Midbrain (tissue), 1 donor: ENCODE measurements around the gene PRKAG2.

ENCODE experiments used
- DNase-seq: peaks from one replicate; lab custom pipeline; 2025; lab: John Stamatoyannopoulos, UW

Gene PRKAG2

GRCh38 chr7:151900986-151901621 is 24.2 kb upstream of the PRKAG2 start:
- DNase-seq = no peak

DNA sequence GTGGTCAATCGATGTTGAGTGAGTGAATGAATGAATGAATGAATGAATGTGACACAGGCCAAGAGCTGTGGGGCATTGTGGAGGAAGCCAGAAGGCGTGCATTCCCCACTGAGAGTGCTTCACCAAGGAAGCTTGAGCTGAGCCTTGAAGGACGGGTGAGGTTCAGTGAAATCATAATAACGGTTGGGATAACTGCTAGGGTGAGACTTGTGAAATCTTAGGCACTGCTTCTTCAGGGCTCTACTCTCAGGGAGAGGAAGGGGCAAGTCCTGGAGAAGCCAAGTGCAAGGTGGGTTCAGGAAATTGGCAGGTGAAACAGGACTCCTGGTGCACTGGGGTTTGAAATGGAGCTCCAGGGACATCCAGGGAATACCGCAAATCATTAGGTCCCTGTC is 23.7 kb upstream of the PRKAG2 start:
- DNase-seq = no peak

GRCh38 chr7:151899513-151900360 is 22.8 kb upstream of the PRKAG2 start:
- no peak for DNase-seq

GRCh38 chr7:151897951-151898686 is 21.2 kb upstream of the PRKAG2 start:
- DNase-seq = no peak

GRCh38 chr7:151897161-151897731 is 20.3 kb upstream of the PRKAG2 start:
- no peak for DNase-seq

- no peak for DNase-seq
These were observed 19.6 kb upstream of the PRKAG2 start for GRCh38 chr7:151896486-151896885.

- no peak for DNase-seq
These were observed 19.2 kb upstream of the PRKAG2 start for GRCh38 chr7:151896086-151896485.

DNA sequence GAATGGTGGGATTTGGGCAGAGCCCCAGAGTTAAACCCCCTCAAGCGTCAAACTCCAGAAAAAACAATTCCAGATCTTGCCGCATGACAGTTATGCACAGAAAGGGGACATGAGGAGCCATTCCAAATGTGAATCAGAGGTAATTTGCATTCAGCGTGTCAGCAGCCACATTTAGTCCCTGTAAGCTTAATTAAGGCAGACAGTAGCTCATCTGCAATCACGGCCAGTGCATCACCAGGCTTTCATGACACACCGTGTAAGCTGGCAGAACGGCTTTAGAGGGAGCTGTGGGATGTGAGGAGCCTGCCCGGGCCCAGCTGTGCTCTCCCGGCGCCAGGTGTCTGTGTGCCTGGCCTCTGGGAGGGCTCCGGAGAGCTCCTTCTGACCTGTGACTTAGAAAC is 18.7 kb upstream of the PRKAG2 start:
- no peak for DNase-seq

DNA sequence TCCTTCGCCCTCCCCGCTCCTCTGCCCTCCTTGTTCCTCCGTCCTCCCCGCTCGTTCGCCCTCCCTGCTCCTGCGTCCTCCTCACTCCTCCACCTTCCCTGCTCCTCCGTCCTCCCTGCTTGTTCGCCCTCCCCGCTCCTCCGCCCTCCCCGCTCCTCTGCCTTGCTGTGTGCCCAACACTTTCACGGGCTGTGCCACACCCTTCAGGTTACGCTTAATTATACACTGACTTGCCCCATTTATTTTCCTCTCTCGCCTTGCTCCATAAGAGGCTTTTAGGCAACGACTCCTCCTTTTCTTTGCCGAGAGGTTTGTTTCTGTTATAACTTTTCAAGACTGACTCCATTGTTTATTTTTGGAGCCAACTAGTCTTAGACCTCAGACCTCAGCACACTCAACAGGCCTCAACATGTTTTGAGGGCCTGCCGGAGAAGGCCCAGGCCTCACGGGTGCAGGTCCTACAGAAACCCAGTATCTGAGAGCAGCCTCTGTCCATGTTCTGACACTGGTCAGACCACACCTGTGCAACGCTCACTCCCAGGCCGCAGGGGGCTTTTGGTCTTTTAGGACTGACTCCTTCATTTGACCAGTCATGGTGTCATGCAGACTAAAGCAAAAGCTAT is 18.2 kb upstream of the PRKAG2 start:
- no peak for DNase-seq

DNA sequence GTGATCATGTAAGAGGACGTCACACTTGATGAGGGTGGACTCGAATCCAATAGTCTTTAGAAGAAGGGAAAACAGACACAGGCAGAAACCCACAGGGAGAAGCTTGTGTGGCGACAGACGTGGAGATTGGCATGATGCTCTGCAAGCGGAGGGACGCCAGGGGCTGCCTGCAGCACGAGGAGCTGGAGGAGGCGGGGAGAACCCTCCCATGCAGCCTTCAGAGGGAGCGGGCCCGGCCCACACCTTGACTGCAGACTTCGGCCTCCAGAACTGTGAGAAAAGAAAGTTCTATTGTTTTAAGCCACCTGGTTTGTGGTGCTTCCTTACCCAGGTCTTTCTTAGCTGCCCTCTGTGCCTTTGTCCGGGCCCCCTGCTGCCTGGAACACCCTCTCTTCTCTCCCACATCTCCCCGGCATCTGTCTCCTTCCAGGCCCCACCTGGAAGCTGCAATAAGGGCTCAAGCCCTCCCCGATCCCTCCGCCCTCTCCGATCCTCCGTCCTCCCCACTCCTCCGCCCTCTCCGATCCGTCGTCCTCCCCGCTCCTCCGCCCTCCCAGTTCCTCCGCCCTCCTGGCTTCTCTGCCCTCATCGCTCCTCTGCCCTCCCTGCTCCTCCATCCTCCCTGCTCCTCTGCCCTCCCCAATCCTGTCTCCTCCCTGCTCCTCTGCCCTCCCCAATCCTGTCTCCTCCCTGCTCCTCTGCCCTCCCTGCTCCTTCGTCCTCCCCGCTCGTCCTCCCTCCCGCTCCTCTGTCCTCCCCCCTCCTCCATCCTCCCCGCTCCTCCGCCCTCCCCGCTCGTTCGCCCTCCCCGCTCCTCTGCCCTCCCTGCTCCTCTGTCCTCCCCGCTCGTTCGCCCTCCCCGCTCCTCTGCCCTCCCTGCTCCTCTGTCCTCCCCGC is 17.4 kb upstream of the PRKAG2 start:
- no peak for DNase-seq

- no peak for DNase-seq
These were observed 16.5 kb upstream of the PRKAG2 start for GRCh38 chr7:151893405-151893923.

GRCh38 chr7:151891753-151892152 is 14.8 kb upstream of the PRKAG2 start:
- no peak for DNase-seq

DNA sequence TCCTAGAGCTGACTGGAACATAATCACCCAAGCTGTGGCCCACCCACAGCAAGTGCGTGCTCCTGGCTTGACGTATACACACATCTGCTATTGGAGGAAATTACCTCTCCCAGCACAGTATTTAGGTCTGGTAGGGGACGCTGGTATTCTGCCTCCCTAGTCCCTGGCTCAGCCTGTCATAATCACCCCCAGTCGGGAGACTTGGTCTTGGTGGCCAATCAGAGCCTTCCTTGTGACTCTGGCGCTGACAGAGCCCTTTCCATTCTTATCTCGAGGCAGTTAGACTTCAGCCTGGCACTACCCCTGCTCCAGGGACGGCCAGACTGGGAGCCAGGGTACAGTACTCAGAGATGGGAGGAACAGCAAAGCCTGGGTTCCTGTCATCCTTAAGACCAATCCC is 14.3 kb upstream of the PRKAG2 start:
- no peak for DNase-seq

DNA sequence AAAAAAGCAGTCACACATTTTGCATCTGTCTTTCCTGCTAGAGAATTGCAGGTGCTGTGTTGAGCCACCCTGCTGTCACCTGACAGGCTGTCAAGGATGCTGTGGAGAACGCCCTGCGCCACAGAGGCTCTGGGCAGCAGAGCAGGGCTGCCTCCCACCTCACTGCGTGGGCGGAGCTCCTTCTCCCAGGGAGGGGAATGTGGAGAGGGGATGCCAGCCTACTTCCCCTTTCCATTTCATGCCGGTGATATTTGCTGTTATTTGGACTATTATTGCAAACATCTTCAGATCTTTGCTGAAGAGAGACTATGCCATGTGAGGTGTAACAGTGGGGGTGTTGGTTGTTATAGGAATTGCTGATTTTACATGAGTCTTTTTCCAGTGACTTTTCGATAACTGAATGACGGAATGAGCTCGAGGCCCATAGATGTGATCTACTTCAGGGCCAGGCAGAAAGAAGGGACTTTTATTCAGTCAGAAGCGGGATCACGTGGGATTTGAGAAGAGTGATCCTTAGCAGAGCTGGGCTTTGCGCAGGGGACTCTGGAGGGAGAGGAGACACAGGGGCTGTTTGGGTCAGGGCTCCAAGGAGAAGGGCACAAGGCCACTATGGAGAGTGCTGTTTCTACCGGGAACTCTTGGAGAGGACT is 13.6 kb upstream of the PRKAG2 start:
- no peak for DNase-seq

GRCh38 chr7:151889406-151890354 is 12.8 kb upstream of the PRKAG2 start:
- DNase-seq = no peak

DNA sequence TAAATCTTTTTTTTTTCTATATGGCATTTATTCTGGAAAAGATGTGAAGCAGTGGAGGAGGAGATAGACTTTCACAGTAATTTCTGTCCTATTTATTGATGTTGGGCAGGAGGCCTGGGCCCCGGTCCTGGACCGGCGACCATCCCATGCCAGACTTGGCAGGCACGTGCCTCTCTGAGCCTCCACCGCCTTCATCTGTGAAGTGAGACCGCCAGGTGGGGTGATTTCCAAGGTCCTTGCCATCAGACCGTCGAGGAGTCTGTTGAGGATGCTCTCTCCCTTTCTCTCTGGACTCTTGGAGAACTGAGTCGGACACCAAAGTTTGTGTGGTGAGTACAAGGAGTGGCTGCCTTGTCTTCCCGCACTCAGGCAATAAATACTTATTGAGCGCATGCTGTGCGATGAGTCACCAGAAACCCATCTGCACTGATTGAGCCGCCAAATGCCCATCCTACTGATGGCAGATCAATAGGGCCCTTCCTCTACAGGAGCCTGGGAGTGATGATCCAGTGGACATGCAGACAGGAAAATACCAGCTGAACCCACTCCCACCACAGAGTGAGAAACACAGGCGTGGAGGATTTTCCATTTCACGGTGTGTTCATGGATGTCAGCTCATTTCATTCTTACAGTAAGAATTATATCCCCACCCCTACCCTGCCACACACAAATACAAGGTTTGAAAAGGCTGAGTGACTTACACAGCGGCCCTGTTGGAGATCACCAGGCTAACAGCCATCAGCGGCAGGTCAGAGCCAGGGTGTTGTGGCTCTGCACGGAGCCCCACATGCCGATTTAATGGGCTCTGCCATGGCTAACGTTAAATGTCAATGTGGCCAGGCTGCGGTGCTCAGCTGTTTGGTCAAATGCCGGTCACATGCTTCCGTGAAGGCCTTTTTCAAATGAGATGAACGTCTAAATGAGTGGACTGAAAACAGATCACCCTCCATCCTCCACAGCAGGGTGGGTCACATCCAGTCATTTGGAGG is 11.5 kb upstream of the PRKAG2 start:
- no peak for DNase-seq

- DNase-seq = no peak
These were observed 9.9 kb upstream of the PRKAG2 start for GRCh38 chr7:151886783-151887182.

- DNase-seq = no peak
These were observed 8.3 kb upstream of the PRKAG2 start for GRCh38 chr7:151885202-151885580.
